Myocyte (in vitro differentiated cells): Measurements from ENCODE around the gene LACC1. TPM values are rescaled to one million over a fixed set of nuclear protein-coding genes. Genes with fewer than 3 reads are reported as not detected.

Experiments used
- DNase-seq: peaks from one replicate; pipeline ENCODE4 v3.0.0-alpha.2; 2012; ENCODE audit warnings: low read depth
- total RNA-seq: library from RNA; depleted of rRNA; stranded (reverse); fragments of >200 nt; gene quantifications from 2 replicates; pipeline ENCODE4 v1.2.3, GENCODE V29; 2014

The LACC1 gene
- total RNA-seq, 1 donor from 2014 or later = 4.8 TPM

- no peak for DNase-seq
Observed at GRCh38 chr13:43939086-43939485, 59.4 kb downstream of the LACC1 start.

- no peak for DNase-seq
Observed at GRCh38 chr13:43942286-43942685, 62.6 kb downstream of the LACC1 start.

Other genes with a start within 250 kb of the LACC1 start
- gene ENOX1, start 92.9 kb upstream of the LACC1 start, total RNA-seq = 5.3 and 5.8 TPM in 2 replicates
- gene CCDC122, start 164 bp upstream of the LACC1 start, total RNA-seq = 5.2 and 7.7 TPM in 2 replicates